ENCODE measurements around the gene PAGR1. TPM values are rescaled to one million over a fixed set of nuclear protein-coding genes. Genes with fewer than 3 reads are reported as not detected.

The PAGR1 gene
- total and polyA plus RNA-seq, 9 of the 15 experiments (the other 6 are each of a cell fraction or from before 2014, with no cell fraction given): 1.4 to 58.2 (median 16.8) TPM

DNA sequence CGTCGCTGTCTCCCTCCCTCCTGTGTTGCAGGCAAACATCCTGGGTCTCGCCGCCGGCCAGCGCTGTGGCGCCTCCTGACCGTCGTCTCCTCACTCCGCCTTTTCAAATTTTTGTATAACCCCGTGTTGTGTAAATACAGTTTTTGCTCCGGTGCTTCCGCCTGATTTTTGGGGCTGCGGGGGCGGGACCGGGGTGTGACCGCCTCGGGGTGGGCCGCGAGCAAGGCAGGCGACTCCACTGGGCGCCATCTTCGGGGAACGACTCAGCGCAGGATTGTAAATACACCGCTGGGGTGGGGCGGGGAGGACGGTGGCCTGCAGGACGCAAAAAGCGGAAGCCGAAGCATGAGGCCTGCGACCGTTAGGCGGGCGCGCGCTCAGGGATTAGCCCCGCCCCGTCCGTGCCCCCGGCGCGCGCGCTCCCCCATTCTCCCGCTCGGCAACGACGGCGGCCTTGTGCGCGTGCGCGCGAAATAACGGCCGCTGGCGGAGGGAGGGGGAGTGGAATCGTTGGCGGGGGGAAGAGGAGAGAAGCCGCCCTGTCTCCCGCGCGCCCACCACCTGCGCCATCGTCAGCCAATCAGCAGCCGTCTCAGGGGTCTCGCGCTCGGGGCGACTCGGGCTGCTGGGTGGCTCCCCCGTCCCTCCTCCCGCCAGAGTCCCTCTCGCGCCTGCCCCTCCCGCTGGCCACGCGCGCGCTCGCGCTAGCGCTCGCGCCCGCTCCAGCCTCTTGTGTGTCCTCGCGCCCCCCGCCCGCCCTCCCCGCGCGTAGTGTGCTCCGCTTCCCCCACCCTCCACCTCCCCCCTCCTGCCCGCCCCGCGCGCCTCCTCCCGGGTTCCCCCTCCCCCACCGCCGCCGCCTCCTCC is 10.5 kb upstream of the PAGR1 start (continued):
- peak; percentile 52 for TF ChIP-seq ETV5 (CRISPR knock-in tag; IDR thresholded peaks at IDR 0.05; ENCODE audit: low read depth)
- no peak; the same call in 1 of the 2 replicates for TF ChIP-seq ZNF764 (CRISPR knock-in tag; IDR thresholded peaks at IDR 0.05; ENCODE audit: low read depth)
- TF ChIP-seq HIVEP1 (CRISPR knock-in tag; IDR thresholded peaks at IDR 0.05): no peak
- no peak for TF ChIP-seq PYGO2 (tag; IDR thresholded peaks at IDR 0.05)
- TF ChIP-seq FOXJ2 (tag; IDR thresholded peaks at IDR 0.05): peak; percentile 82
- no peak for TF ChIP-seq PURB (CRISPR knock-in tag; IDR thresholded peaks at IDR 0.05; ENCODE audit: low read depth)
- 0 out of 2 replicates have a peak, but pooled peaks have one; percentile 43 for TF ChIP-seq SMARCE1 (IDR thresholded peaks at IDR 0.05)
- 0 out of 4 replicates have a peak, but pooled peaks of 1 of the 2 experiments have one; percentile 29 for TF ChIP-seq ETV6 (IDR thresholded peaks at IDR 0.05; ENCODE audit: borderline replicate concordance in 1 of 2, low read depth in 2 of 2, low read length in 1 of 2)
- TF ChIP-seq ETV6 (CRISPR knock-in tag; IDR thresholded peaks at IDR 0.05; ENCODE audit: borderline replicate concordance): no peak
- peak; percentile 77 for TF ChIP-seq GABPA (tag; conservative IDR thresholded peaks at IDR 0.05; ENCODE audit: low read depth)
- TF ChIP-seq, protein P1, sequence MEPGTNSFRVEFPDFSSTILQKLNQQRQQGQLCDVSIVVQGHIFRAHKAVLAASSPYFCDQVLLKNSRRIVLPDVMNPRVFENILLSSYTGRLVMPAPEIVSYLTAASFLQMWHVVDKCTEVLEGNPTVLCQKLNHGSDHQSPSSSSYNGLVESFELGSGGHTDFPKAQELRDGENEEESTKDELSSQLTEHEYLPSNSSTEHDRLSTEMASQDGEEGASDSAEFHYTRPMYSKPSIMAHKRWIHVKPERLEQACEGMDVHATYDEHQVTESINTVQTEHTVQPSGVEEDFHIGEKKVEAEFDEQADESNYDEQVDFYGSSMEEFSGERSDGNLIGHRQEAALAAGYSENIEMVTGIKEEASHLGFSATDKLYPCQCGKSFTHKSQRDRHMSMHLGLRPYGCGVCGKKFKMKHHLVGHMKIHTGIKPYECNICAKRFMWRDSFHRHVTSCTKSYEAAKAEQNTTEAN (CRISPR knock-in tag; IDR thresholded peaks at IDR 0.05): no peak
- TF ChIP-seq, protein P2, sequence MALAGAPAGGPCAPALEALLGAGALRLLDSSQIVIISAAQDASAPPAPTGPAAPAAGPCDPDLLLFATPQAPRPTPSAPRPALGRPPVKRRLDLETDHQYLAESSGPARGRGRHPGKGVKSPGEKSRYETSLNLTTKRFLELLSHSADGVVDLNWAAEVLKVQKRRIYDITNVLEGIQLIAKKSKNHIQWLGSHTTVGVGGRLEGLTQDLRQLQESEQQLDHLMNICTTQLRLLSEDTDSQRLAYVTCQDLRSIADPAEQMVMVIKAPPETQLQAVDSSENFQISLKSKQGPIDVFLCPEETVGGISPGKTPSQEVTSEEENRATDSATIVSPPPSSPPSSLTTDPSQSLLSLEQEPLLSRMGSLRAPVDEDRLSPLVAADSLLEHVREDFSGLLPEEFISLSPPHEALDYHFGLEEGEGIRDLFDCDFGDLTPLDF (CRISPR knock-in tag; IDR thresholded peaks at IDR 0.05): peak; percentile 95; the same call in 1 of the 2 replicates
- TF ChIP-seq FOS (IDR thresholded peaks at IDR 0.05; ENCODE audit: extremely low read depth, insufficient read length): no peak
- TF ChIP-seq PHF8 (IDR thresholded peaks at IDR 0.05; ENCODE audit: borderline replicate concordance, low read length): peak; percentile 68
- no peak for TF ChIP-seq ARHGAP35 (IDR thresholded peaks at IDR 0.05; ENCODE audit: partially characterized antibody)
- peak; percentile 69; the same call in 1 of the 2 replicates for TF ChIP-seq GATAD2B (IDR thresholded peaks at IDR 0.05; ENCODE audit: borderline replicate concordance)
- TF ChIP-seq, protein P3, sequence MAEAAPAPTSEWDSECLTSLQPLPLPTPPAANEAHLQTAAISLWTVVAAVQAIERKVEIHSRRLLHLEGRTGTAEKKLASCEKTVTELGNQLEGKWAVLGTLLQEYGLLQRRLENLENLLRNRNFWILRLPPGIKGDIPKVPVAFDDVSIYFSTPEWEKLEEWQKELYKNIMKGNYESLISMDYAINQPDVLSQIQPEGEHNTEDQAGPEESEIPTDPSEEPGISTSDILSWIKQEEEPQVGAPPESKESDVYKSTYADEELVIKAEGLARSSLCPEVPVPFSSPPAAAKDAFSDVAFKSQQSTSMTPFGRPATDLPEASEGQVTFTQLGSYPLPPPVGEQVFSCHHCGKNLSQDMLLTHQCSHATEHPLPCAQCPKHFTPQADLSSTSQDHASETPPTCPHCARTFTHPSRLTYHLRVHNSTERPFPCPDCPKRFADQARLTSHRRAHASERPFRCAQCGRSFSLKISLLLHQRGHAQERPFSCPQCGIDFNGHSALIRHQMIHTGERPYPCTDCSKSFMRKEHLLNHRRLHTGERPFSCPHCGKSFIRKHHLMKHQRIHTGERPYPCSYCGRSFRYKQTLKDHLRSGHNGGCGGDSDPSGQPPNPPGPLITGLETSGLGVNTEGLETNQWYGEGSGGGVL (CRISPR knock-in tag; IDR thresholded peaks at IDR 0.05): no peak
- peak; percentile 100 for TF ChIP-seq MAZ (CRISPR knock-in tag; conservative IDR thresholded peaks at IDR 0.05 in 1 of 2, IDR thresholded peaks at IDR 0.05 in 1 of 2)
- peak; percentile 83 for TF ChIP-seq ATF7 (IDR thresholded peaks at IDR 0.05)
- peak; percentile 74 for TF ChIP-seq CREB1 (IDR thresholded peaks at IDR 0.05)
- peak; percentile 65; the same call in 1 of the 2 replicates for TF ChIP-seq CREB1 (CRISPR knock-in tag; IDR thresholded peaks at IDR 0.05)
- TF ChIP-seq, protein P4, sequence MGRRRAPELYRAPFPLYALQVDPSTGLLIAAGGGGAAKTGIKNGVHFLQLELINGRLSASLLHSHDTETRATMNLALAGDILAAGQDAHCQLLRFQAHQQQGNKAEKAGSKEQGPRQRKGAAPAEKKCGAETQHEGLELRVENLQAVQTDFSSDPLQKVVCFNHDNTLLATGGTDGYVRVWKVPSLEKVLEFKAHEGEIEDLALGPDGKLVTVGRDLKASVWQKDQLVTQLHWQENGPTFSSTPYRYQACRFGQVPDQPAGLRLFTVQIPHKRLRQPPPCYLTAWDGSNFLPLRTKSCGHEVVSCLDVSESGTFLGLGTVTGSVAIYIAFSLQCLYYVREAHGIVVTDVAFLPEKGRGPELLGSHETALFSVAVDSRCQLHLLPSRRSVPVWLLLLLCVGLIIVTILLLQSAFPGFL (CRISPR knock-in tag; IDR thresholded peaks at IDR 0.05): no peak
- TF ChIP-seq CBX5 (IDR thresholded peaks at IDR 0.05; ENCODE audit: borderline replicate concordance, low read depth): 0 out of 2 replicates have a peak, but pooled peaks have one; percentile 4

Data from K562 (cell line).